Erythroblast (primary cell): ENCODE measurements around the gene CAV2.

ENCODE experiments used
- GATA1 ChIP-seq: IDR thresholded peaks from 2 replicates; pipeline ENCODE4 v1.6.1; 2011; ENCODE audit warnings: low read depth, mild to moderate bottlenecking, control low read depth, low read length, moderate library complexity
- POLR2A ChIP-seq: IDR thresholded peaks from 2 replicates; pipeline ENCODE4 v1.6.1; 2011; ENCODE audit warnings: mild to moderate bottlenecking, low read length

DNA sequence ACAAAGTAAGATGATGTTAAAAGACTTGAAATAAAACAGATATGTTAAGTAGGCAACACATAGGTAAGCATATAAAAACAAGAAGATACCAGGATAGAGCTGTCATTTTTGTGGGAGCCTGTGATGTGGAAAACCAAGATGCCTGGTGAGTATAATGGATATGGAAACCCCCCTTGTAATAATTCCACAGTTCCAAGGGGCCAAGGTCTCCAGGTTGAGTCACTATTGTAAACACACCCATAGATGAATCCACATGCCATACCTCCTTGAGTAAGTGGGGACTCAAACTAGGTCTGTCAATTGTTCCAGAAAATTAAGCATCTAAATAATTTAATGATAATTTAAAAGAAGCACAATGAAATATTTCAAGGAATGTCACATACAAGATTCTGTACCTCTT is 41.2 kb downstream of the CAV2 start:
- TF ChIP-seq POLR2A (no peak), GATA1 (no peak)
